ENCODE measurements around the gene MYL9.
"Not testable (repeated sequence)": the region's sequence is repeated elsewhere in the genome, so short reads cannot be mapped to it uniquely, and the experiment has no call there.

MYL9 gene

GRCh38 chr20:36541227-36541767 is at the start of gene MYL9:
Gene MYL9 (plus strand): TSS chr20:36541519. CDS start chr20:36544885, 3,366 bp downstream.
- DNase-seq = no peak

- peak; percentile 65 for DNase-seq
Measured at GRCh38 chr20:36491901-36492617, 49.3 kb upstream of the MYL9 start.

- DNase-seq = peak; percentile 14
Measured at GRCh38 chr20:36493051-36493800, 48.1 kb upstream of the MYL9 start.

GRCh38 chr20:36493801-36494114 is 47.6 kb upstream of the MYL9 start:
- no peak for DNase-seq

GRCh38 chr20:36496707-36497669 is 44.3 kb upstream of the MYL9 start:
- DNase-seq = no peak

GRCh38 chr20:36497856-36498255 is 43.5 kb upstream of the MYL9 start:
- DNase-seq = no peak

GRCh38 chr20:36498386-36499179 is 42.7 kb upstream of the MYL9 start:
- DNase-seq = no peak

- DNase-seq = no peak
Measured at GRCh38 chr20:36499211-36499610, 42.1 kb upstream of the MYL9 start.

- no peak for DNase-seq
Measured at GRCh38 chr20:36499723-36500501, 41.4 kb upstream of the MYL9 start.

GRCh38 chr20:36501367-36502006 is 39.8 kb upstream of the MYL9 start:
- DNase-seq = peak; percentile 49

- DNase-seq = no peak
Measured at GRCh38 chr20:36504295-36504694, 37.0 kb upstream of the MYL9 start.

- DNase-seq = peak; percentile 18
Measured at GRCh38 chr20:36506253-36506652, 35.1 kb upstream of the MYL9 start.

GRCh38 chr20:36507746-36508145 is 33.6 kb upstream of the MYL9 start:
- no peak for DNase-seq

- DNase-seq = no peak
Measured at GRCh38 chr20:36519012-36519719, 22.2 kb upstream of the MYL9 start.

GRCh38 chr20:36519944-36520343 is 21.4 kb upstream of the MYL9 start:
- DNase-seq = no peak

GRCh38 chr20:36521526-36521925 is 19.8 kb upstream of the MYL9 start:
- DNase-seq = no peak

- DNase-seq = not testable (repeated sequence)
Measured at GRCh38 chr20:36522412-36522811, 18.9 kb upstream of the MYL9 start.

GRCh38 chr20:36523341-36523740 is 18.0 kb upstream of the MYL9 start:
- DNase-seq = no peak

- DNase-seq = no peak
Measured at GRCh38 chr20:36525620-36526365, 15.5 kb upstream of the MYL9 start.
